Jurkat, Clone E6-1 (cell line): ENCODE measurements around the gene CAMK1D.
A peak's percentile ranks its signal among the peaks of the same experiment; 100 is the strongest.

Source experiments
- DNase-seq: peaks from one replicate; pipeline ENCODE4 v3.0.0-alpha.2; 2011; ENCODE audit warnings: low read depth, low spot score
- H3K4me3 ChIP-seq: 2 replicates; pipeline ENCODE4 v1.5.1; 2011; ENCODE audit warnings: mild to moderate bottlenecking, low read length, control low read depth, moderate library complexity

CAMK1D gene

GRCh38 chr10:12679636-12680035, 330.3 kb downstream of the CAMK1D start:
- DNase-seq = no peak

GRCh38 chr10:12681252-12681651, 331.9 kb downstream of the CAMK1D start:
- no peak overlapping the region for H3K4me3 ChIP-seq
- peak; percentile 54 for DNase-seq

More at GRCh38 chr10:12679636-12680035, 330.3 kb downstream of the CAMK1D start:
- no peak overlapping the region for H3K4me3 ChIP-seq

DNA sequence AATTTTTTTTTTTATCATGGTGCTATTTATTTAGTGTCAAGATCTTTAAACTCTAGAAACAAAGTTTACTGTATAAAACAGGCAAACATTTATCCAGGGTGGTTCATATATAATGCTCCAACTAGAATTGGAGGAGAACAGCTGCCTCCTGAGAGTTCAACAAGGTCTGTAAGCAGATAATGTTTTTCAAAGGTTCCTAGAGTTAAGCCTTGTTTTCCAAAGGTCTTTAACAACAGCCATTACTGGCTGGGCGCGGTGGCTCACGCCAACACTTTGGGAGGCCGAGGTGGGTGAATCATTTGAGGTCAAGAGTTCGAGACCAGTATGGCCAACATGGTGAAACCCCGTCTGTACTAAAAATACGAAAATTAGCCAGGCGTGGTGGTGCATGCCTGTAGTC, 335.4 kb downstream of the CAMK1D start:
- DNase-seq = no peak
- no peak overlapping the region for H3K4me3 ChIP-seq

DNA sequence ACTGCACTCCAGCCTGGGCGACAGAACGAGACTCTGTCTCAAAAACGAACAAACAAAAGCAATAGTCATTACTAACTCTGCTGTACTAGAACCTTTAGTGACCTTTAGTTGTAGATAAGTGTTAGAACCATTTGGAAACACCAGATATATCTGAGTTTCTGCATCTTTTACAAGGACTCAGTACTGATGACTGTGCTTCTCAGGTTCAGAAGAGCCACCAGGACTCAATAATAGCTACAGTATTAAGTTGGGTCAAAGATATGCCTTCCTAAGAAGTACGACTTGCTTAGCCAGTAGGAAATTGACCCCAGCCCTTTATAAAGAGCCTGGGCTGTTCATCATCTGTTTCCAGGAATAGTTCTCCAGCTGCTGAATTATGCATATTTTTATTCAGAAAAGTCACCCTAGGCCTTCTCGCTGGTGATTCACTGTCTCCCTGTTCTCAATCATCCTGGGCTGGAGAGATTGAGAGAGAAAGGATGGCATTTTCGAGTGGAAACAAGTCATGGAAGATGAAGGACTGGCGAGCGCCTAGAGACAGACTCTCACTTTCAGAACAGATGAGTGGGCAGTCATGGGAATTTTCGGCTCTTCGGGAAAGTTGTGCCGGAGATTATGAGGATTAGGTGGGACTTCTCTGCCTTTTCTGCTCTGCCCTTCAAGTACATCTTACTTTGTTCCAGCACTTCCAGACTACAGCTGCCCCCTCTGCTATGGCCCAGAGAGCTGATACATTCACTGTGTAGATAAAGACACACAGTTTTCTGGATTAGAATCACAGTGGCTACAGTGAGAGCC, 336.1 kb downstream of the CAMK1D start:
- no peak overlapping the region for H3K4me3 ChIP-seq
- DNase-seq = no peak

- DNase-seq = no peak
- H3K4me3 ChIP-seq = no peak overlapping the region
These were observed 338.6 kb downstream of the CAMK1D start for GRCh38 chr10:12687996-12688395.

DNA sequence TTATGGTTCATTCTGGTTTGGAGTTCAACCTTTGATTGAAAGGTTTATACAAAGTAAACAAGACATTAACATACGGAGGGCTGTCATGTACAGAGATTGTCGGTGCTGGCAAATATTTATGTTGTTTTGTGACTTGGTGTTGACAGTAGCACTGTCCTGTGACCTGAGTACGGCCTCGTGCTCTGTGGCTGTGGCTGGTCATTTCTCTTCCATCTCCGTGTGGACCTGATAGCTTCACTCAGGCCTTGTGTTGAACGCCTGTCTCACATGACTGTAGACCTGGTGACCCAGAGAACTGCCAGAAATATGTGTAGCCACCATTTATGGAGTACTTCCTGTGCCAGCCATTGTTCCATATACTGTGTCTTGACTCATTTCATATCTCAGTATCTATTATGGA, 340.5 kb downstream of the CAMK1D start:
- H3K4me3 ChIP-seq = no peak overlapping the region
- no peak for DNase-seq

DNA sequence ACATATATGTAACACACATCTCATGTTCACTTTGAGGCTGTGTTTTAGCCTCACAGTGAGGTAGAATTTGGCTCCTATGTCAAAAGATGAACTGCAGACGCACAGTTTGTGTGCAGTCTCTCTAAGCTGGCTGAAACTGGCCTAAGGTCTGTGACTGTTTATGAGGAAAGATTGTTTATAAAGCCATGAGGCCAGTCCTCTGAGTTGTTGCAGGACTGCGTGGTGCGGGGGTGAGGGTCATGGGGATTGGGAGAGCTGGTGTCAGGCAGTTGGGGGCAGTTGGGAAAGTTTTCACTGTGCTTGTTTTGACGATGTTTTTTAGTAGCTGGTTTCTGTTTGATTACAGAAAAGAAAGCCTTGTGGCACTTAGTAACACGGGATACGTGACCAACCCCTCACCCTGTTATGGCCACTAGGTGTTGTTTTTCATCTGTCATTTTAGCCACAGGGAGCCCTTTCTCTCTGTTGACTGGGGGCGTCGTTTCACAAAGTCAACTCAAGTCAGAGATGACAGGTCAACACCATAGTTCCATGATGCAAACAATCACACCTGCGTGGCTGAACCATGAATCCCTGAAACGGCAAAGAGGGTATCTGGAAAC, 341.3 kb downstream of the CAMK1D start:
- H3K4me3 ChIP-seq = no peak overlapping the region

GRCh38 chr10:12691596-12691995, 342.2 kb downstream of the CAMK1D start:
- no peak overlapping the region for H3K4me3 ChIP-seq
- DNase-seq = no peak

More for the DNA sequence above, 341.3 kb downstream of the CAMK1D start:
- DNase-seq = no peak

GRCh38 chr10:12697764-12698163, 348.4 kb downstream of the CAMK1D start:
- DNase-seq = no peak
- H3K4me3 ChIP-seq = no peak overlapping the region

GRCh38 chr10:12699258-12699700, 349.9 kb downstream of the CAMK1D start:
- DNase-seq = no peak

DNA sequence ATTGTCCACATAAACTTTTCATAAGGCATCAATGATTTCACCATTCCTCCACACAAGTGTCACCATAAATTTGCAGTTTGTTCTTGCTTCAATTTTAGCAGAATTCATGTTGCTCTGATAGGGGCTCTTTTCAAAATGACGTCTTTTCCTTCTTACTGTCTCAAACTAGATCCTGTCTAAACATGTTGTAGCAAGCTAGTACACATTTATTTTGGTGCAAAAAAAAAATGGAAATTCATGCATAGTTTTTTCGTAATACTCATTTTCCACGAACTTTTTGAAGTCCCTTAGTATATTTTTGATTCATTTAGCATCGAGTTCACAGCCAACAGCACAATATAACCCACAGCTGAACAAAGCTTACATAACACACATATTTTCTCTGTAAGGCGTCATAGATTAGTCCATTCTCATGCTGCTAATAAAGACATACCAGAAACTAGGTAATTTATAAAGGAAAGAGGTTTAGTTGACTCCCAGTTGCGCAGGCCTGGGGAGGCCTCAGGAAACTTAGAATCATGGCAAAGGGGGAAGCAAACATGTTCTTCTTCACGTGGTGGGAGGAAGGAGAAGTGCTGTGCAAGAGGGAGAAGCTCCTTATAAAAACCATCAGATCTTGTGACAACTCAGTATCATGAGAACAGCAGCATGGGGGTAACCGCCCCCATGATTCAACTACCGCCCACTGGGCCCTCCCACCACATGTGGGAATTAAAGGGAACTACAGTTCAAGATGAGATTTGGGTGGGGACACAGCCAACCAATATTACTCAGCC, 350.6 kb downstream of the CAMK1D start:
- no peak overlapping the region for H3K4me3 ChIP-seq
- no peak for DNase-seq

More at GRCh38 chr10:12699258-12699700, 349.9 kb downstream of the CAMK1D start:
- no peak overlapping the region for H3K4me3 ChIP-seq

GRCh38 chr10:12700557-12700874, 351.2 kb downstream of the CAMK1D start:
- no peak for DNase-seq
- H3K4me3 ChIP-seq = no peak overlapping the region

- H3K4me3 ChIP-seq = no peak overlapping the region
- no peak for DNase-seq
These were observed 352.3 kb downstream of the CAMK1D start for GRCh38 chr10:12701696-12702095.

DNA sequence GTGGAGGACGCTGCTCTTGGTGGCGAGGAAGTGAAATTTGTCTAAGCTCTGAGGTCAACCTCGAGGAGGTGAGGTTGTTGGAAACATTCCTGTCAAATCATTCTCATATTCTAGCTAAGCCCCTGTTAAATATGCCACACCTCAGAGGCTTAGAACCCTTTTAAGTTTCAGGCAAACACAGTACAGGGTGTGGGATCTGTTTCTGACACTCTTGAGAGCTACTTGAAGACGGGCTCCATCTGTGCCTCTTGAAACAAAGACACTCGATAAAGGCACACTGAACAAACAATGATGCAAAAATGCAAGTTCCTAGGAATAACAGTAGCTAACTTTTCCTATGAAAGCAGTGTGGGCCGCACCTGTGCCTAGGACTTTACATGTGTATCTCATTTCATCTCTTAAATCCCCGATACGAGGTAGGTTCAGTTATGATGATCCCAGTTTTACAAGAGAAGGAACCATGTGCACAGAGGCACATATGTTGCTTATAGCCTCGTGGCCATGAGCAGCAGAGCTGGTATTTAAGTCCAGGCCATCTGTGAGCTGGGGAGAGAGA, 352.9 kb downstream of the CAMK1D start:
- no peak overlapping the region for H3K4me3 ChIP-seq
- no peak for DNase-seq

DNA sequence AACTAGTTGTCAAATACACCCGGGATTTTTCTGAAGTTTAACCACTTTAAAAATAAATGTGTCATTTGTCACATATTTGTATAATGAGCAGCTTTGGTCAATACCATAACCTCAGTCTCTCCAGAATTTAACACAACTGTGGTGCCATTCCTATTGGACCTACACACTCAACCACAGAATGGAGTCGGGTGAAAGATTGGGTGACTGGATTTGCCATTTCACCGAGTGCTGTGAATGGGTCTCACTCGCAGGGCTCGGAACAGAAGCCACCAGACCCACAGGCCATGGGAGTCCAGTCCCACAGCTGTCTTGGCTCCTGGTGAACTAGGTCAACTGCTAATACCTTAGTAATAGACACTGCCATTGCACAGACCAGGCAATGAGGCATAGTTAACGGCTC, 353.8 kb downstream of the CAMK1D start:
- H3K4me3 ChIP-seq = no peak overlapping the region
- DNase-seq = no peak

- DNase-seq = no peak
- H3K4me3 ChIP-seq = no peak overlapping the region
These were observed 354.5 kb downstream of the CAMK1D start for GRCh38 chr10:12703813-12704212.

GRCh38 chr10:12704488-12704887, 355.1 kb downstream of the CAMK1D start:
- H3K4me3 ChIP-seq = no peak overlapping the region
- DNase-seq = no peak

GRCh38 chr10:12705943-12706342, 356.6 kb downstream of the CAMK1D start:
- no peak overlapping the region for H3K4me3 ChIP-seq
- DNase-seq = no peak

DNA sequence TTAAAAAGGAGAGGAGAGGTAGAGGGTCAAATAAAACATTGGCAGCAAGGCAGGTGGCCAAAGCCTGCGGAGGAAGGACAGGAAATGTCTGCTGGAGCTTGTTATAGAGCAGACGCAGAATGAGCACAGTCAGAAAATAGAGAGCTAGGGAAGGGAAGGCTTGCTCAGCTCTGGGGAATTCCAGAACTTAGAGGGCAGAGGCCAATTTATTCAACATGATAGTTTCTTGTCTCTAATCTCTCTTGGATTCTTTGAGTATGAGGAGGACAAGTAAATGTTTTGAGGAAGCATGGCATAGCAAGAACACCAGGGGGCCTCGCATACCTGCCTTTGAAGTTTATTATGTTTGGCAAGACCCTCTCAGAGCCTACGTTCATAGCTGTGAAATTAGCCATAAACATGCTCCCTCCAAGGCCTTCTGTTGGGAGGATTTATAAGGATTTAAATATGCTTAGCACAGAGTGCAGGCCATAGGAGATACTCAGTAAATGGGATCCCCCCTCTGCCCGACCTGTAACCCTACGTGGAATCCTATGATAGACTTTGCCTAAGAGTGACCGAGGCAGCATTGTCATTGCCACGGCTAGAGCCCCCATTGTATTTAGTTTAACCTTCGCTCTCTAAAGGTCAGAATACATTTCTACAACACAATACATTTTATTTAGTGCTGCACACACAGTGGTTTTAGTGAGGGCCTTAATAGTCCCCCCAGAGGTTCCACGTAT, 358.3 kb downstream of the CAMK1D start:
- DNase-seq = peak; percentile 42
- H3K4me3 ChIP-seq = no peak overlapping the region
